Colon (tissue), 2 donors: ENCODE results near the gene CCDC186.
A peak's percentile ranks its signal among the peaks of the same experiment; 100 is the strongest.

ENCODE experiments used
- FAIRE-seq: peaks from 2 replicates; lab custom pipeline; 2012; peaks lifted over from hg19 to GRCh38; lab: Jason Lieb, UNC
- donor health status: control.
- donor health status: control.

Gene CCDC186

GRCh38 chr10:114173921-114174694, at the start of gene CCDC186:
Gene CCDC186, minus strand, starts transcription at chr10:114174203. Its CDS starts 10,935 bp downstream, at chr10:114163268.
- FAIRE-seq = peak; percentile 49

- FAIRE-seq = no peak
Observed at GRCh38 chr10:114223066-114223465, 49.1 kb upstream of the CCDC186 start.

GRCh38 chr10:114221235-114221634, 47.2 kb upstream of the CCDC186 start:
- FAIRE-seq = no peak

GRCh38 chr10:114220281-114220680, 46.3 kb upstream of the CCDC186 start:
- no peak for FAIRE-seq

- no peak for FAIRE-seq
Observed at GRCh38 chr10:114215033-114215432, 41.0 kb upstream of the CCDC186 start.

- FAIRE-seq = no peak
Observed at GRCh38 chr10:114212153-114212552, 38.1 kb upstream of the CCDC186 start.

GRCh38 chr10:114208351-114208750, 34.3 kb upstream of the CCDC186 start:
- no peak for FAIRE-seq

- no peak for FAIRE-seq
Observed at GRCh38 chr10:114207349-114207748, 33.3 kb upstream of the CCDC186 start.

GRCh38 chr10:114206902-114207301, 32.9 kb upstream of the CCDC186 start:
- no peak for FAIRE-seq

- no peak for FAIRE-seq
Observed at GRCh38 chr10:114202812-114203211, 28.8 kb upstream of the CCDC186 start.

GRCh38 chr10:114199239-114199638, 25.2 kb upstream of the CCDC186 start:
- FAIRE-seq = no peak

GRCh38 chr10:114195079-114195478, 21.1 kb upstream of the CCDC186 start:
- no peak for FAIRE-seq

GRCh38 chr10:114189700-114190099, 15.7 kb upstream of the CCDC186 start:
- FAIRE-seq = no peak

- no peak for FAIRE-seq
Observed at GRCh38 chr10:114188900-114189299, 14.9 kb upstream of the CCDC186 start.

- FAIRE-seq = no peak
Observed at GRCh38 chr10:114188001-114188400, 14.0 kb upstream of the CCDC186 start.

- FAIRE-seq = no peak
Observed at GRCh38 chr10:114184276-114184675, 10.3 kb upstream of the CCDC186 start.

GRCh38 chr10:114183563-114183962, 9.6 kb upstream of the CCDC186 start:
- no peak for FAIRE-seq

- no peak for FAIRE-seq
Observed at GRCh38 chr10:114181971-114182370, 8.0 kb upstream of the CCDC186 start.

- FAIRE-seq = no peak
Observed at GRCh38 chr10:114180937-114181336, 6.9 kb upstream of the CCDC186 start.

- FAIRE-seq = no peak
Observed at GRCh38 chr10:114179747-114180146, 5.7 kb upstream of the CCDC186 start.

GRCh38 chr10:114179148-114179547, 5.1 kb upstream of the CCDC186 start, which contains the start of gene TDRD1:
Gene TDRD1, plus strand, starts transcription at chr10:114179353. Its CDS starts 8,479 bp downstream, at chr10:114187832.
- FAIRE-seq = no peak

GRCh38 chr10:114176511-114176910, 2.5 kb upstream of the CCDC186 start:
- no peak for FAIRE-seq

GRCh38 chr10:114175667-114176066, 1.7 kb upstream of the CCDC186 start:
- no peak for FAIRE-seq

- peak; percentile 43 for FAIRE-seq
Observed at GRCh38 chr10:114174695-114175188, 739 bp upstream of the CCDC186 start.
